IPS-18c (cell line): Measurements from ENCODE around the gene VWA3B.
"Not testable (repeated sequence)": the region's sequence is repeated elsewhere in the genome, so short reads cannot be mapped to it uniquely, and the experiment has no call there.

Experiments used
- H3K4me3 ChIP-seq: 2 replicates; pipeline ENCODE4 v1.7.0; 2013; ENCODE audit warnings: low read depth, mild to moderate bottlenecking, low read length, moderate library complexity; ENCODE audit not compliant: insufficient read depth
- H3K9me3 ChIP-seq: one replicate; pipeline ENCODE4 v1.6.1; 2013; ENCODE audit warnings: mild to moderate bottlenecking, low read length, moderate library complexity; ENCODE audit not compliant: control insufficient read depth, insufficient read depth

Gene VWA3B

DNA sequence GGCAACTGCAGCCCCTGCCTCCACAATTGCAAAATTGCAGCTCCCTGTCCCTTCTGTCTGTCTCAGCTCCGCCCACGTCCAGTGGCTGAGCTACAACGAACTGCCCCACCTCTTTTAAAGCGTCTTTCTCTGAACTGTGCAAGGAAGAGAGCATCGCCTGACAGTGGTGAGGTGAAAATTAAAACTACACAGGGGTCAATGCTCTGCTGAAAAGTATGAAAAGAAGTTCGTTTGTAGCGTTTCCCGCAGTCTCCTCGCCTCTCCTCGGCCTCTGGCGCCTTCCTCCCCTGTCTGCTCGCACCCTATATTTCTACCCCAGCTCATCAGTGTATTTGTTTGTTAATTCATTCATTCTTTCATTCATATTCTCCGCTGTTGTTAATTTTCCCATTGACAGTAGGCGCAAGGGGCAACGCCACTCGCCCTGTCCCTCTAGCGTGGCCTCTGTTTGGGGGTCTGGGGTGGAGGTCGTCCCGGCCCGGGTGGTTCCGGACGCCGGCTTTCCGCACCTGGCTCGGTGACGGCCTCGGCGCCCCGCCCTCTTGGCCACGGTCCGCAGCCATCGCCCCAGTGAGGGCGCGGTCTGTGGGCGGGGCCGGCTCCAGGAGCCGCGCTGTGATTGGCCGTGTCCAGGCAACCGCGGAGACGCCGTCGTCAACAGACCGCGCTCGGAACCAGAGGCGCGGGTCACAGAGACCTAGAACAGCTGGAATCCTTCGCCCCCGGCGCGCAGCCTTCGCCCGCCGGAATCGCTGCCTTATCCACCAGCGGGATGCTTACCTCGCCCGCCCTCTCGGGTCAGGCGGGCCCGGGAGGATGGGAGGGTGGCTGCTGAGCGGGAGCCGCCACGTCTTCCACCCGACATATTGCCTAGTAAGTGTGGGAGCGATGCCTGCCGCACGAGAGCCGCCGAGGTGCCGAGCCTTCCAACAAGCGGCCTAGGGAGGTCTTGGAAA is at the start of gene VWA3B:
Gene VWA3B (plus strand): TSS at position 677 of the 956 bp plus-strand sequence. CDS start 5,926 bp downstream, outside the sequence.
- peak within 1 kb of the TSS; percentile 68 for H3K4me3 ChIP-seq
- no peaks in the 10 kb centered on the region for H3K9me3 ChIP-seq

- Histone ChIP-seq H3K4me3 (no peak overlapping the region), H3K9me3 (no peaks in the 10 kb centered on the region)
Measured at GRCh38 chr2:98037206-98037605, 49.8 kb upstream of the VWA3B start.

DNA sequence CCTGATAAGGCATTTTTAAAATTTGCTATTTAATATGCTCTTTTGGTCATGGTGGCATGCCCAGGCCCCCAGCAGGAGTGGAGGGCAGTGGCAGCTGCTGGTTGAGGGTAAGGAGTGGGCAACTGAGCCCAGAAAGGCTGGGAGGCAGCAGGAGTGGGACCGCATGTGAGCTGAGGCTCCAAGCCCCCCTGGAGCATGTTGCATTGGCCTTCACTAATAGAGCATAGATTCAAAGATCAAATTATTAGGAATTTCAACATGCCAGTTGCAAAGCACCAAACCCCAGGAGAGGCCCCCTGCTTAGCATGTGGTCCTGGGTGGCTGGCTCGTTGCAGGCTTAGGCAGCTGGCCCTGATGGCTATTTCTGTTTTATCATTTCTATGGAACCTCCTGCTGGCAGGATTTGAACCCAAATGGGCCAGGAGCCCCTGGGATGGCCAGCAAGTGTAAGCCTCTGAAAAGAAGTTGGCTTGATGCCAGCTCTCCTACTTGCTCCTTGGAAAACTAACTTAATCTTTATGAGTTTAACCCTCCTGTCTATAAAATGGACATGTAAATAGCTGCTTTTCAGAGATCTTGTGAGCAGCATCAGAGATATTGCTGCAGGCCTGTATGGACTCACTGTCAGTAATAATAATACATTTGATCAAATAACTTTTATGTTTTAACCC is 49.2 kb upstream of the VWA3B start:
- Histone ChIP-seq H3K9me3 (no peaks in the 10 kb centered on the region), H3K4me3 (no peak overlapping the region)

DNA sequence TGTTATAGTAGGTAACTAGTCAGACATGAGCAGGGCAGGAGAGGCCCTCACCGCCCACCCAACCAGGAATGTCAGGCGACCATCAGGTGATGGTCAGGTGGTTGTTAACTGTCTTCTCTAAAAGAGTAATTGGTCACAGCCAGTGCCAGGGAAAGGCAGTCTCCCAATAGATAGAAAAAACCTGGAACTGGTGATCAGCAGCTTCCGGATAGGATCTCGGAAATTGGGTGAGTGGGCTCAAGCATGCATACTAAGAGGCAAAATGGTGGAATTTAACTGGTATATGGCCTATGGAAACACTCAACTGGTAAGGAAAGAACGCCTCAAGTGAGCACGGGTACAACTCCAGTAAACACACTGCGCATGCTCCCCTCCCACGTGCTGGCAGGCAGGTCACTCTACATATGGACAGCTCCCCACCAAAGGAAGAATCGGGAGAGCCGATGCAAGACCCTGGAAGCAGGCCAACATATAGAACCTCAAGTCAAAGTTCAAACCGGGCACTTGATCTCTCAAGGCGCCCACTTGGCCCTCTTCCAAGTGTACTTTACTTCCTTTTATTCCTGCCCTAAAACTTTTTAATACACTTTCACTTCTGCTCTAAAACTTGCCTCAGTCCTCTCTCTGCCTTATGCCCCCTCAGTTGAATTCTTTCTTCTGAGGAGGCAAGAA is 47.7 kb upstream of the VWA3B start:
- Histone ChIP-seq H3K4me3 (no peak overlapping the region), H3K9me3 (no peaks in the 10 kb centered on the region)

GRCh38 chr2:98040331-98040939 is 46.5 kb upstream of the VWA3B start:
- H3K4me3 ChIP-seq = no peak overlapping the region
- H3K9me3 ChIP-seq = no peaks in the 10 kb centered on the region

GRCh38 chr2:98043101-98043500 is 43.9 kb upstream of the VWA3B start:
- Histone ChIP-seq H3K9me3 (no peaks in the 10 kb centered on the region), H3K4me3 (no peak overlapping the region)

DNA sequence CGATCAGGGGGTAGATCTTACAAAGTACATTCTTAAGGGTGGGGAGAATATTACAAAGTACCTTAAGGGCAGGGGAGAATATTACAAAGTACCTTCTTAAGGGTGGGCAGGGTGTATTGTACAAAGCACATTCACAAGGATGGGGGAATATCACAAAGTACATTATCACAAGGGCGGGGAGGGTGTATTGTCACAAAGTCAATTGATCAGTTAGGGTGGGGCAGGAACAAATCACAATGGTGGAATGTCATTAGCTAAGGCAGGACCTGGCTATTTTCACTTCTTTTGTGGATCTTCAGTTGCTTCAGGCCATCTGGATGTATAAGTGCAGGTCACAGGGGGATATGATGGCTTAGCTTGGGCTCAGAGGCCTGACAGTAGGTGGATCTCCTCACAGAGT is 42.2 kb upstream of the VWA3B start:
- H3K4me3 ChIP-seq, H3K9me3 ChIP-seq: not testable (repeated sequence)

GRCh38 chr2:98050070-98050469 is 36.9 kb upstream of the VWA3B start:
- H3K4me3 ChIP-seq = no peak overlapping the region
- H3K9me3 ChIP-seq = no peaks in the 10 kb centered on the region

GRCh38 chr2:98058191-98058975 is 28.6 kb upstream of the VWA3B start:
- Histone ChIP-seq H3K9me3 (no peaks in the 10 kb centered on the region), H3K4me3 (no peak overlapping the region)

GRCh38 chr2:98060277-98060676 is 26.7 kb upstream of the VWA3B start:
- Histone ChIP-seq H3K4me3 (no peak overlapping the region), H3K9me3 (no peaks in the 10 kb centered on the region)

GRCh38 chr2:98063291-98063854 is 23.6 kb upstream of the VWA3B start:
- Histone ChIP-seq H3K4me3 (no peak overlapping the region), H3K9me3 (no peaks in the 10 kb centered on the region)

- Histone ChIP-seq H3K9me3 (no peaks in the 10 kb centered on the region), H3K4me3 (no peak overlapping the region)
Measured at GRCh38 chr2:98065808-98066207, 21.2 kb upstream of the VWA3B start.

DNA sequence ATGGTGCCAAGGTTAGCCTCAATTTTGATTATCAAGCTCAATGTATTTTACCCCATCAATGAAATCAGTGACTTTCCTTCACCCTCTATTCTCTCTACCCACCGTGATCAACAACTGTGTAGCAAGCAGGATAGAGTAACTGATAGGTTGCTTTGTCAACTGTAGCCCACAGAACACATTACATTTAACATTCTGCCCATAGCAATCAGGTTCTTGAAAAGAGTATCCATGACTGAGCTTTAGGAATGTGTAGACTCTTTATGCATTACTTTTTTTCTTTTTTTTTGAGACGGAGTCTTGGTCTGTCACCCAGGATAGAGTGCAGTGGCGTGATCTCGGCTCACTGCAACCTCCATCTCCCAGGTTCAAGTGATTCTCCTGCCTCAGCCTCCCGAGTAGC is 19.8 kb upstream of the VWA3B start:
- H3K4me3 ChIP-seq = no peak overlapping the region
- no peaks in the 10 kb centered on the region for H3K9me3 ChIP-seq

- no peak overlapping the region for H3K4me3 ChIP-seq
- H3K9me3 ChIP-seq = no peaks in the 10 kb centered on the region
Measured at GRCh38 chr2:98070081-98070480, 16.9 kb upstream of the VWA3B start.

DNA sequence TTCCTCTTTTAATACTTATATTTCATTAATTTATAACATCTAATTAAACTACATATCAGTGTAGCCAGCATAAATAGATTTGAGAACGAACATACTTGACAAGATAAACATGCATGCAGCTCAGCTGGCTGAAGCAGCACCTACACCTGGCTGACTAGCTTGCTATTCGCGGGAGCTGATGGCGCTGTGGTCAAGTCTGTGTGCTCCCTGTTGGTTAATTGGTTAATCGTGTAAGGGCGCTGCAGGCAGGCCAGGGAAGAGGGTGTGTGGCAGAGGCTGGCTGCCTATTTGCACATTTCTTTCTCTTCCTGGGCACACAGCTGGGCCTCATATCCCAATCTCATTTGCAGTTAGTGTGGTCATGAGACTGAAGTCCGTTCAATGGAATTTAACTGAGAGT is 14.5 kb upstream of the VWA3B start:
- Histone ChIP-seq H3K4me3 (no peak overlapping the region), H3K9me3 (no peaks in the 10 kb centered on the region)

DNA sequence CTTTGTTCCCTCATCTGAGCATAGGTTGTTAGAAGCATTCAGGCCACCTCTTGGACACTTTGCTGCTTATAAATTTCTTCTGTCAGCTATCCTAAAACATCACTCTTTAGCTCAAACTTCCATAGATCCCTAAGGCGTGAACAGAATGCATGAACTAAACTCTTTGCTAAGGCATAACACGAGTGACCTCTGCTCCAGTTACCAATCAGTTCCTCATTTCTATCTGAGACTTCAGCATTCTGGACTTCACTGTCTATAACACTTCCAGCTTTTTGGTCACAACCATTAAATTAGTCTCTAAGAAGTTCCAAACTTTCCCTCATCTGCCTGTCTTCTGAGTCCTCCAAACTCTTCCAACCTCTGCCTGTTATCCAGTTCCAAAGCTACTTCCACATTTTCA is 8.3 kb upstream of the VWA3B start:
- no peak overlapping the region for H3K4me3 ChIP-seq
- no peaks in the 10 kb centered on the region for H3K9me3 ChIP-seq
